MM.1S (cell line): Measurements from ENCODE around the gene PRKCA.

Source experiments
- CTCF ChIP-seq: fragments of 300-600 bp; sonication (generic); IDR thresholded peaks from 2 replicates; pipeline ENCODE4 v1.5.1; 2016; ENCODE audit warnings: antibody characterized with exemption, low read length, mixed read lengths
- EZH2 ChIP-seq: fragments of 300-600 bp; sonication (generic); optimal IDR thresholded peaks from 2 replicates; pipeline ENCODE3; 2017; ENCODE audit warnings: low read depth, mild to moderate bottlenecking, antibody characterized with exemption, low read length, mixed read lengths
- EZH2phosphoT487 ChIP-seq: fragments of 300-600 bp; sonication (generic); IDR thresholded peaks from 2 replicates; pipeline ENCODE4 v1.6.1; 2018; ENCODE audit warnings: antibody characterized with exemption, low read length

GRCh38 chr17:66425756-66426396 is 123.5 kb downstream of the PRKCA start:
- TF ChIP-seq EZH2: no peak
- no peak for TF ChIP-seq CTCF
- no peak for TF ChIP-seq EZH2phosphoT487
